Erythroblast (primary cell): ENCODE results near the gene AUTS2.

Source experiments
- DNase-seq, 2 experiments: peaks; one replicate each; lab custom pipeline; 2025; lab: John Stamatoyannopoulos, UW
- GATA1 ChIP-seq: IDR thresholded peaks from 2 replicates; pipeline ENCODE4 v1.6.1; 2011; ENCODE audit warnings: low read depth, mild to moderate bottlenecking, control low read depth, low read length, moderate library complexity
- POLR2A ChIP-seq: IDR thresholded peaks from 2 replicates; pipeline ENCODE4 v1.6.1; 2011; ENCODE audit warnings: mild to moderate bottlenecking, low read length

AUTS2 gene

GRCh38 chr7:70487886-70488285 lies 889.6 kb downstream of the AUTS2 start:
- no peak for DNase-seq
- TF ChIP-seq POLR2A = no peak
- TF ChIP-seq GATA1 = no peak

GRCh38 chr7:70489813-70490212 lies 891.5 kb downstream of the AUTS2 start:
- DNase-seq = no peak
- no peak for TF ChIP-seq POLR2A
- no peak for TF ChIP-seq GATA1

GRCh38 chr7:70492625-70493024 lies 894.4 kb downstream of the AUTS2 start:
- no peak for DNase-seq
- TF ChIP-seq POLR2A = no peak
- no peak for TF ChIP-seq GATA1

GRCh38 chr7:70494225-70495032 lies 896.2 kb downstream of the AUTS2 start:
- no peak for DNase-seq
- no peak for TF ChIP-seq POLR2A
- TF ChIP-seq GATA1 = no peak

- TF ChIP-seq POLR2A (no peak), GATA1 (no peak)
Observed at GRCh38 chr7:70495033-70495376, 896.7 kb downstream of the AUTS2 start.

GRCh38 chr7:70497793-70498192 lies 899.5 kb downstream of the AUTS2 start:
- DNase-seq = no peak
- no peak for TF ChIP-seq GATA1
- no peak for TF ChIP-seq POLR2A

More at GRCh38 chr7:70495033-70495376, 896.7 kb downstream of the AUTS2 start:
- DNase-seq = no peak

- no peak for DNase-seq
- TF ChIP-seq GATA1 (no peak), POLR2A (no peak)
Observed at GRCh38 chr7:70498232-70498992, 900.1 kb downstream of the AUTS2 start.

- no peak for TF ChIP-seq GATA1
- no peak for TF ChIP-seq POLR2A
- DNase-seq = no peak
Observed at GRCh38 chr7:70500261-70500660, 902.0 kb downstream of the AUTS2 start.

- no peak for DNase-seq
- TF ChIP-seq GATA1 = no peak
- TF ChIP-seq POLR2A = no peak
Observed at GRCh38 chr7:70502117-70502863, 904.0 kb downstream of the AUTS2 start.

- no peak for DNase-seq
- no peak for TF ChIP-seq POLR2A
- no peak for TF ChIP-seq GATA1
Observed at GRCh38 chr7:70504254-70504653, 906.0 kb downstream of the AUTS2 start.

- DNase-seq = no peak
- TF ChIP-seq GATA1 = no peak
- TF ChIP-seq POLR2A = no peak
Observed at GRCh38 chr7:70505468-70505867, 907.2 kb downstream of the AUTS2 start.

GRCh38 chr7:70505886-70506285 lies 907.6 kb downstream of the AUTS2 start:
- DNase-seq = no peak
- TF ChIP-seq GATA1 = no peak
- no peak for TF ChIP-seq POLR2A

- DNase-seq = no peak
- TF ChIP-seq POLR2A = no peak
- TF ChIP-seq GATA1 = no peak
Observed at GRCh38 chr7:70506434-70506833, 908.2 kb downstream of the AUTS2 start.

- DNase-seq = no peak
- no peak for TF ChIP-seq GATA1
- no peak for TF ChIP-seq POLR2A
Observed at GRCh38 chr7:70512144-70512543, 913.9 kb downstream of the AUTS2 start.
